ENCODE results near the gene MAVS.
"Not testable (repeated sequence)": the region's sequence is repeated elsewhere in the genome, so short reads cannot be mapped to it uniquely, and the experiment has no call there.

MAVS gene

GRCh38 chr20:3842348-3842930 lies 4.2 kb upstream of the MAVS start:
- Histone ChIP-seq H3K79me2 (ENCODE audit: insufficient read depth, low read depth) (no peaks in the 10 kb centered on the region), H3K4me2 (no peak overlapping the region), H2AFZ (ENCODE audit: low read depth) (no peak overlapping the region), H3K27me3 (ENCODE audit: insufficient read depth, low read depth) (no peaks in the 10 kb centered on the region), H3K9ac (no peak overlapping the region), H3K27ac (no peak overlapping the region), H3K4me3 (IDR thresholded peaks at IDR 0.05; ENCODE audit: insufficient read depth, low read depth, low read length) (no peak overlapping the region), H3K4me1 (ENCODE audit: low read depth, poor library complexity, severe bottlenecking) (peaks cover 14% of the 10 kb centered on the region), H4K20me1 (ENCODE audit: insufficient read depth) (no peaks in the 10 kb centered on the region), H3K36me3 (ENCODE audit: insufficient read depth) (no peaks in the 10 kb centered on the region)
- TF ChIP-seq CTCF (conservative IDR thresholded peaks at IDR 0.05; ENCODE audit: low read depth, low read length): no peak

- H3K36me3 ChIP-seq (ENCODE audit: insufficient read depth): no peaks in the 10 kb centered on the region
- no peak for TF ChIP-seq CTCF (conservative IDR thresholded peaks at IDR 0.05; ENCODE audit: low read depth, low read length)
- no peak overlapping the region for H3K4me2 ChIP-seq
- H3K27me3 ChIP-seq (ENCODE audit: insufficient read depth, low read depth): no peaks in the 10 kb centered on the region
- no peaks in the 10 kb centered on the region for H4K20me1 ChIP-seq (ENCODE audit: insufficient read depth)
- H3K27ac ChIP-seq: no peak overlapping the region
- no peak overlapping the region for H3K4me3 ChIP-seq (IDR thresholded peaks at IDR 0.05; ENCODE audit: insufficient read depth, low read depth, low read length)
- no peak overlapping the region for H2AFZ ChIP-seq (ENCODE audit: low read depth)
- no peak overlapping the region for H3K9ac ChIP-seq
- no peaks in the 10 kb centered on the region for H3K79me2 ChIP-seq (ENCODE audit: insufficient read depth, low read depth)
- H3K4me1 ChIP-seq (ENCODE audit: low read depth, poor library complexity, severe bottlenecking): peaks cover 15% of the 10 kb centered on the region
Observed at GRCh38 chr20:3843490-3843889, 3.1 kb upstream of the MAVS start.

- H3K4me2 ChIP-seq; H4K20me1 ChIP-seq (ENCODE audit: insufficient read depth); H3K27me3 ChIP-seq (ENCODE audit: insufficient read depth, low read depth); H3K36me3 ChIP-seq (ENCODE audit: insufficient read depth); H3K4me3 ChIP-seq (IDR thresholded peaks at IDR 0.05; ENCODE audit: insufficient read depth, low read depth, low read length); H3K79me2 ChIP-seq (ENCODE audit: insufficient read depth, low read depth); H3K9ac ChIP-seq; H2AFZ ChIP-seq (ENCODE audit: low read depth); H3K27ac ChIP-seq: not testable (repeated sequence)
- H3K4me1 ChIP-seq (ENCODE audit: low read depth, poor library complexity, severe bottlenecking): peaks cover 15% of the 10 kb centered on the region
Observed at GRCh38 chr20:3843990-3844619, 2.5 kb upstream of the MAVS start.

GRCh38 chr20:3846378-3846739 lies 275 bp upstream of the MAVS start:
- Histone ChIP-seq H3K79me2 (ENCODE audit: insufficient read depth, low read depth) (no peaks in the 10 kb centered on the region), H3K4me2 (peak overlapping the region; percentile 66), H3K36me3 (ENCODE audit: insufficient read depth) (no peaks in the 10 kb centered on the region), H3K4me1 (ENCODE audit: low read depth, poor library complexity, severe bottlenecking) (peaks cover 15% of the 10 kb centered on the region), H3K27me3 (ENCODE audit: insufficient read depth, low read depth) (no peaks in the 10 kb centered on the region), H3K27ac (no peak overlapping the region), H4K20me1 (ENCODE audit: insufficient read depth) (no peaks in the 10 kb centered on the region), H2AFZ (ENCODE audit: low read depth) (peak overlapping the region; percentile 74; the same call in 1 of the 2 replicates), H3K4me3 (IDR thresholded peaks at IDR 0.05; ENCODE audit: insufficient read depth, low read depth, low read length) (no peak overlapping the region), H3K9ac (peak overlapping the region; percentile 84)
- no peak for TF ChIP-seq CTCF (conservative IDR thresholded peaks at IDR 0.05; ENCODE audit: low read depth, low read length)

GRCh38 chr20:3847429-3847940 lies 851 bp downstream of the MAVS start:
- Histone ChIP-seq H3K4me1 (ENCODE audit: low read depth, poor library complexity, severe bottlenecking) (peaks cover 15% of the 10 kb centered on the region), H3K27ac (no peak overlapping the region), H4K20me1 (ENCODE audit: insufficient read depth) (no peaks in the 10 kb centered on the region), H3K79me2 (ENCODE audit: insufficient read depth, low read depth) (no peaks in the 10 kb centered on the region), H3K4me3 (IDR thresholded peaks at IDR 0.05; ENCODE audit: insufficient read depth, low read depth, low read length) (no peak overlapping the region), H3K9ac (peak overlapping the region; percentile 84), H3K27me3 (ENCODE audit: insufficient read depth, low read depth) (no peaks in the 10 kb centered on the region), H2AFZ (ENCODE audit: low read depth) (peak overlapping the region; percentile 74), H3K36me3 (ENCODE audit: insufficient read depth) (no peaks in the 10 kb centered on the region), H3K4me2 (peak overlapping the region; percentile 71)
- TF ChIP-seq CTCF (conservative IDR thresholded peaks at IDR 0.05; ENCODE audit: low read depth, low read length): no peak

Data from KMS-11 (cell line).